A549 (cell line): ENCODE results near the gene TCF7L2.

Experiments
- CEBPB ChIP-seq, 2 experiments: fragments of >200 bp in 1 of 2; sonication (Bioruptor Twin) in 1 of 2; formaldehyde crosslinking in 1 of 2; IDR thresholded peaks; 2 replicates each; pipeline ENCODE4 v1.6.1; 2012 to 2016
- KDM1A ChIP-seq: fragments of 200-600 bp; sonication (generic); IDR thresholded peaks from 2 replicates; pipeline ENCODE4 v1.6.1; 2016; ENCODE audit warnings: low read depth, mild to moderate bottlenecking
- MYC ChIP-seq: IDR thresholded peaks from 2 replicates; pipeline ENCODE4 v1.6.1; 2012; ENCODE audit warnings: mild to moderate bottlenecking, inconsistent platforms, low read length, improper control_type of control experiment, borderline replicate concordance
- POLR2A ChIP-seq: IDR thresholded peaks from 2 replicates; pipeline ENCODE4 v1.6.1; 2012; ENCODE audit warnings: mild to moderate bottlenecking, low read length
- RAD21 ChIP-seq, 2 experiments: fragments of >200 bp in 1 of 2; sonication (Bioruptor Twin) in 1 of 2; formaldehyde crosslinking in 1 of 2; IDR thresholded peaks in 1 of 2; conservative IDR thresholded peaks in 1 of 2; 2 replicates in 1 of 2; 3 replicates in 1 of 2; pipeline ENCODE4 v1.6.1; 2012 to 2018; ENCODE audit warnings: inconsistent platforms in 1 of 2
- RNF2 ChIP-seq: fragments of 200-600 bp; sonication (generic); IDR thresholded peaks from 2 replicates; pipeline ENCODE4 v1.6.1; 2016; ENCODE audit warnings: low read depth, mild to moderate bottlenecking, antibody characterized with exemption, moderate library complexity, borderline replicate concordance
- SMC3 ChIP-seq: fragments of >200 bp; sonication (Bioruptor Twin); formaldehyde crosslinking; IDR thresholded peaks from 3 replicates; pipeline ENCODE4 v1.6.1; 2018; ENCODE audit warnings: inconsistent platforms
- ZFP36 ChIP-seq: fragments of 450-650 bp; IDR thresholded peaks from 2 replicates; pipeline ENCODE4 v1.6.1; 2014; ENCODE audit warnings: borderline replicate concordance; ENCODE audit not compliant: partially characterized antibody
- TF ChIP-seq, protein P1 (sequence below): fragments of 250-450 bp; sonication (Bioruptor Pico); IDR thresholded peaks from 2 replicates; pipeline ENCODE4 v1.5.0; 2021; ENCODE audit warnings: mild to moderate bottlenecking, moderate library complexity, borderline replicate concordance
- TF ChIP-seq, protein P2 (sequence below): fragments of >200 bp; sonication (Bioruptor Twin); formaldehyde crosslinking; IDR thresholded peaks from 3 replicates; pipeline ENCODE4 v1.5.1; 2016

GRCh38 chr10:113124724-113125123 lies 174.7 kb downstream of the TCF7L2 start:
- TF ChIP-seq RNF2 (no peak), RAD21 (conservative IDR thresholded peaks at IDR 0.05 in 1 of 2, IDR thresholded peaks at IDR 0.05 in 1 of 2) (no peak), MYC (no peak), SMC3 (no peak), CEBPB (IDR thresholded peaks at IDR 0.05) (no peak), KDM1A (no peak), ZFP36 (no peak), POLR2A (no peak)
- TF ChIP-seq, protein P1, sequence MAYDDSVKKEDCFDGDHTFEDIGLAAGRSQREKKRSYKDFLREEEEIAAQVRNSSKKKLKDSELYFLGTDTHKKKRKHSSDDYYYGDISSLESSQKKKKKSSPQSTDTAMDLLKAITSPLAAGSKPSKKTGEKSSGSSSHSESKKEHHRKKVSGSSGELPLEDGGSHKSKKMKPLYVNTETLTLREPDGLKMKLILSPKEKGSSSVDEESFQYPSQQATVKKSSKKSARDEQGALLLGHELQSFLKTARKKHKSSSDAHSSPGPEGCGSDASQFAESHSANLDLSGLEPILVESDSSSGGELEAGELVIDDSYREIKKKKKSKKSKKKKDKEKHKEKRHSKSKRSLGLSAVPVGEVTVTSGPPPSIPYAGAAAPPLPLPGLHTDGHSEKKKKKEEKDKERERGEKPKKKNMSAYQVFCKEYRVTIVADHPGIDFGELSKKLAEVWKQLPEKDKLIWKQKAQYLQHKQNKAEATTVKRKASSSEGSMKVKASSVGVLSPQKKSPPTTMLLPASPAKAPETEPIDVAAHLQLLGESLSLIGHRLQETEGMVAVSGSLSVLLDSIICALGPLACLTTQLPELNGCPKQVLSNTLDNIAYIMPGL (CRISPR knock-in tag): no peak
- TF ChIP-seq, protein P2, sequence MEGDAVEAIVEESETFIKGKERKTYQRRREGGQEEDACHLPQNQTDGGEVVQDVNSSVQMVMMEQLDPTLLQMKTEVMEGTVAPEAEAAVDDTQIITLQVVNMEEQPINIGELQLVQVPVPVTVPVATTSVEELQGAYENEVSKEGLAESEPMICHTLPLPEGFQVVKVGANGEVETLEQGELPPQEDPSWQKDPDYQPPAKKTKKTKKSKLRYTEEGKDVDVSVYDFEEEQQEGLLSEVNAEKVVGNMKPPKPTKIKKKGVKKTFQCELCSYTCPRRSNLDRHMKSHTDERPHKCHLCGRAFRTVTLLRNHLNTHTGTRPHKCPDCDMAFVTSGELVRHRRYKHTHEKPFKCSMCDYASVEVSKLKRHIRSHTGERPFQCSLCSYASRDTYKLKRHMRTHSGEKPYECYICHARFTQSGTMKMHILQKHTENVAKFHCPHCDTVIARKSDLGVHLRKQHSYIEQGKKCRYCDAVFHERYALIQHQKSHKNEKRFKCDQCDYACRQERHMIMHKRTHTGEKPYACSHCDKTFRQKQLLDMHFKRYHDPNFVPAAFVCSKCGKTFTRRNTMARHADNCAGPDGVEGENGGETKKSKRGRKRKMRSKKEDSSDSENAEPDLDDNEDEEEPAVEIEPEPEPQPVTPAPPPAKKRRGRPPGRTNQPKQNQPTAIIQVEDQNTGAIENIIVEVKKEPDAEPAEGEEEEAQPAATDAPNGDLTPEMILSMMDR: no peak
